Activated effector memory CD4-positive, alpha-beta T cell treated with anti-CD3 and anti-CD28 coated beads, Interleukin-2, amount 50 U/mL, for 16 hours (primary cell): Measurements from ENCODE around the gene MCL1.

Experiments used
- DNase-seq: peaks from one replicate; pipeline ENCODE4 v3.0.0-alpha.2; 2020

The MCL1 gene

GRCh38 chr1:150567717-150568593, 11.5 kb downstream of the MCL1 start:
- peak; percentile 82 for DNase-seq

- DNase-seq, result peak; percentile 83
These were observed 12.1 kb downstream of the MCL1 start for GRCh38 chr1:150567341-150567716.

GRCh38 chr1:150566589-150567340, 12.6 kb downstream of the MCL1 start:
- peak; percentile 58 for DNase-seq

GRCh38 chr1:150565240-150565991, 14.0 kb downstream of the MCL1 start:
- DNase-seq, result peak; percentile 44

- DNase-seq, result no peak
These were observed 15.1 kb downstream of the MCL1 start for GRCh38 chr1:150564051-150564991.

- DNase-seq, result peak; percentile 80
These were observed 15.9 kb downstream of the MCL1 start for GRCh38 chr1:150563340-150564038.

- peak; percentile 88 for DNase-seq
These were observed 16.7 kb downstream of the MCL1 start for GRCh38 chr1:150562446-150563339.

- DNase-seq, result peak; percentile 95
These were observed 17.4 kb downstream of the MCL1 start for GRCh38 chr1:150561974-150562445.

GRCh38 chr1:150561254-150561973, 18.0 kb downstream of the MCL1 start:
- peak; percentile 86 for DNase-seq

GRCh38 chr1:150560576-150561253, 18.7 kb downstream of the MCL1 start:
- DNase-seq, result peak; percentile 93

- peak; percentile 88 for DNase-seq
These were observed 19.4 kb downstream of the MCL1 start for GRCh38 chr1:150560011-150560438.

GRCh38 chr1:150559656-150560010, 19.8 kb downstream of the MCL1 start:
- no peak for DNase-seq

GRCh38 chr1:150558761-150559655, 20.4 kb downstream of the MCL1 start:
- DNase-seq, result no peak

- DNase-seq, result no peak
These were observed 21.1 kb downstream of the MCL1 start for GRCh38 chr1:150558303-150558704.

- no peak for DNase-seq
These were observed 21.6 kb downstream of the MCL1 start for GRCh38 chr1:150557813-150558212.

- no peak for DNase-seq
These were observed 22.3 kb downstream of the MCL1 start for GRCh38 chr1:150557065-150557600.
